OCI-LY7 (cell line): ENCODE measurements around the gene FOXP1. TPM values are rescaled to one million over a fixed set of nuclear protein-coding genes. Genes with fewer than 3 reads are reported as not detected.

ENCODE experiments used
- BruUV-seq: library from RNA; stranded (reverse); fragments of 400-500 nt; replicated peaks from 2 replicates; lab custom pipeline; 2021; lab: Mats Ljungman, UMichigan
- CTCF ChIA-PET: fragments of 300-600 bp; sonication (Branson Sonifier 250); formaldehyde crosslinking; loops from one replicate; lab custom pipeline; 2022; ENCODE audit warnings: antibody characterized with exemption; ENCODE audit not compliant: unreplicated experiment; lab: Charles Lee
- POLR2A ChIA-PET: fragments of 300-600 bp; sonication (Branson Sonifier 250); formaldehyde crosslinking; loops from one replicate; lab custom pipeline; 2022; ENCODE audit warnings: antibody characterized with exemption; lab: Charles Lee
- DNase-seq: peaks from one replicate; pipeline ENCODE4 v3.0.0-alpha.2; 2015; ENCODE audit warnings: low spot score
- H2AFZ ChIP-seq: fragments of 200-600 bp; sonication (generic), shearing (Covaris generic); 2 replicates; pipeline ENCODE4 v1.6.1; 2014; ENCODE audit warnings: mild to moderate bottlenecking, antibody characterized with exemption, low read length, moderate library complexity
- H3K27ac ChIP-seq: fragments of 200-600 bp; sonication (generic); 2 replicates; pipeline ENCODE4 v1.5.1; 2014; ENCODE audit warnings: mixed run types, low read depth, mild to moderate bottlenecking, moderate library complexity, low read length, inconsistent platforms; ENCODE audit not compliant: poor library complexity, severe bottlenecking
- H3K36me3 ChIP-seq: fragments of 200-600 bp; sonication (generic); 2 replicates; pipeline ENCODE4 v1.6.1; 2014; ENCODE audit warnings: mild to moderate bottlenecking, antibody characterized with exemption, low read length, moderate library complexity, mixed read lengths; ENCODE audit not compliant: insufficient read depth
- H3K4me1 ChIP-seq: fragments of 200-600 bp; sonication (generic); 2 replicates; pipeline ENCODE4 v1.5.1; 2014; ENCODE audit warnings: mild to moderate bottlenecking, low read length; ENCODE audit not compliant: insufficient read depth, poor library complexity, severe bottlenecking
- H3K4me2 ChIP-seq: fragments of 200-600 bp; sonication (generic); 2 replicates; pipeline ENCODE4 v1.6.1; 2014; ENCODE audit warnings: mild to moderate bottlenecking, low read length
- H3K4me3 ChIP-seq: fragments of 200-600 bp; sonication (generic); 2 replicates; pipeline ENCODE4 v1.5.1; 2014; ENCODE audit warnings: mild to moderate bottlenecking, low read depth, low read length; ENCODE audit not compliant: poor library complexity, severe bottlenecking
- H3K79me2 ChIP-seq: fragments of 200-600 bp; sonication (generic); 2 replicates; pipeline ENCODE4 v1.6.1; 2016; ENCODE audit warnings: low read depth, mild to moderate bottlenecking, low read length, moderate library complexity, mixed read lengths; ENCODE audit not compliant: insufficient read depth
- H3K9me2 ChIP-seq: fragments of 200-600 bp; sonication (generic); 2 replicates; pipeline ENCODE4 v1.6.1; 2016; ENCODE audit warnings: mild to moderate bottlenecking, low read length, mixed read lengths; ENCODE audit not compliant: insufficient read depth
- H3K9me3 ChIP-seq: fragments of 200-600 bp; sonication (generic); 2 replicates; pipeline ENCODE4 v1.6.1; 2014; ENCODE audit warnings: mild to moderate bottlenecking, mixed run types, low read length, mixed read lengths
- H4K20me1 ChIP-seq: fragments of 200-600 bp; sonication (generic); 2 replicates; pipeline ENCODE4 v1.6.1; 2014; ENCODE audit warnings: mild to moderate bottlenecking, antibody characterized with exemption, low read length, moderate library complexity, mixed read lengths; ENCODE audit not compliant: insufficient read depth
- EZH2phosphoT487 ChIP-seq: fragments of 200-600 bp; sonication (generic); IDR thresholded peaks from 2 replicates; pipeline ENCODE4 v1.6.1; 2018; ENCODE audit warnings: low read depth, borderline replicate concordance, mild to moderate bottlenecking, mixed run types, antibody characterized with exemption, low read length, moderate library complexity, mixed read lengths
- intact Hi-C: fragments of 100-400 bp; cut with micrococcal nuclease; formaldehyde crosslinking; loops from one replicate; pipeline ENCODE4 v1.10.0; 2022; ENCODE audit not compliant: unreplicated experiment
- total RNA-seq, 2 experiments: library from RNA; depleted of rRNA in 1 of 2; stranded (reverse); fragments of >200 nt in 1 of 2; shearing (Covaris generic) in 1 of 2; gene quantifications; 2 replicates each; pipeline ENCODE4 v1.2.3, GENCODE V29; 2014 to 2022
- TF ChIP-seq, protein P1 (sequence below): fragments of 200-600 bp; sonication (generic); conservative IDR thresholded peaks from 2 replicates; pipeline ENCODE4 v1.5.1; 2014; ENCODE audit warnings: mild to moderate bottlenecking, antibody characterized with exemption, low read length, moderate library complexity, mixed read lengths

The FOXP1 gene
- total RNA-seq, 2 experiments from 2014 or later = 87.3 to 151 TPM

GRCh38 chr3:71262364-71263265, 320.9 kb downstream of the FOXP1 start:
- no peaks in the 10 kb centered on the region for H3K79me2 ChIP-seq
- ChIA-PET CTCF (no interaction called here), POLR2A (interaction anchor here (0.6 to 0.7 kb wide), 3 partner anchors 66 to 312 kb away, joined by 3 to 4 read pairs (median 3); no protein-coding TSS in a partner anchor)
- H3K4me1 ChIP-seq = peaks cover 13% of the 10 kb centered on the region
- no peaks in the 10 kb centered on the region for H3K9me2 ChIP-seq
- no peaks in the 10 kb centered on the region for H3K9me3 ChIP-seq
- TF ChIP-seq, protein P1, sequence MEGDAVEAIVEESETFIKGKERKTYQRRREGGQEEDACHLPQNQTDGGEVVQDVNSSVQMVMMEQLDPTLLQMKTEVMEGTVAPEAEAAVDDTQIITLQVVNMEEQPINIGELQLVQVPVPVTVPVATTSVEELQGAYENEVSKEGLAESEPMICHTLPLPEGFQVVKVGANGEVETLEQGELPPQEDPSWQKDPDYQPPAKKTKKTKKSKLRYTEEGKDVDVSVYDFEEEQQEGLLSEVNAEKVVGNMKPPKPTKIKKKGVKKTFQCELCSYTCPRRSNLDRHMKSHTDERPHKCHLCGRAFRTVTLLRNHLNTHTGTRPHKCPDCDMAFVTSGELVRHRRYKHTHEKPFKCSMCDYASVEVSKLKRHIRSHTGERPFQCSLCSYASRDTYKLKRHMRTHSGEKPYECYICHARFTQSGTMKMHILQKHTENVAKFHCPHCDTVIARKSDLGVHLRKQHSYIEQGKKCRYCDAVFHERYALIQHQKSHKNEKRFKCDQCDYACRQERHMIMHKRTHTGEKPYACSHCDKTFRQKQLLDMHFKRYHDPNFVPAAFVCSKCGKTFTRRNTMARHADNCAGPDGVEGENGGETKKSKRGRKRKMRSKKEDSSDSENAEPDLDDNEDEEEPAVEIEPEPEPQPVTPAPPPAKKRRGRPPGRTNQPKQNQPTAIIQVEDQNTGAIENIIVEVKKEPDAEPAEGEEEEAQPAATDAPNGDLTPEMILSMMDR = no peak
- no peak for TF ChIP-seq EZH2phosphoT487
- H3K4me2 ChIP-seq = no peak overlapping the region
- BruUV-seq = no TSS peak
- intact Hi-C loops = no loop called here
- no peak overlapping the region for H2AFZ ChIP-seq
- DNase-seq = no peak
- H3K4me3 ChIP-seq = no peak overlapping the region
- H3K27ac ChIP-seq = no peak overlapping the region
- H4K20me1 ChIP-seq = peaks cover 3% of the 10 kb centered on the region; the same call in 1 of the 2 replicates
- no peaks in the 10 kb centered on the region for H3K36me3 ChIP-seq

DNA sequence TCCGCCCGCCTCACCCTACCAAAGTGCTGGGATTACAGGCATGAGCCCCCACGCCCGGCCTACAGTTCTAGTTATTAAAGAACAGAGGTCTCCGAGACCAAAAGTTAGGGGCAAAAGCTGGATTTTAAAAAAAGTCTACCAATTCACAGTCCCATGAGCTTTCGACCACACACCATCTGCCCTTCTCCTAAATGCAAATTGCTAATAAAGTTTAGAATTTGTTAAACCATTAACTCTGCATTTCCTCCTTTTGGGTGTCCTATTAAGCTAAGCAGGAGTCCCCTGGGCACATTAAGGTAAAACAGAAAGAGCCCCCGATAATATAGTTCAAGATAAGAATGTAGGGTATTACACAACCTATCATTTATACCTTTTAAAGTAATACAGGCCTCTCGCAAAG, 322.7 kb downstream of the FOXP1 start:
- POLR2A ChIA-PET = interaction anchor here (0.7 kb wide), 1 partner anchor 132 kb away, joined by 3 read pairs; no protein-coding TSS in a partner anchor
- no peaks in the 10 kb centered on the region for H3K9me2 ChIP-seq
- no peak for DNase-seq
- no peaks in the 10 kb centered on the region for H3K36me3 ChIP-seq
- H4K20me1 ChIP-seq = peaks cover 3% of the 10 kb centered on the region; the same call in 1 of the 2 replicates
- H3K9me3 ChIP-seq = no peaks in the 10 kb centered on the region
- H3K4me1 ChIP-seq = peaks cover under 1% of the 10 kb centered on the region
- intact Hi-C loops = no loop called here
- H3K4me3 ChIP-seq = no peak overlapping the region
- H3K79me2 ChIP-seq = no peaks in the 10 kb centered on the region
- H3K27ac ChIP-seq = no peak overlapping the region
- CTCF ChIA-PET = no interaction called here
- TF ChIP-seq, protein P1 = no peak
- no TSS peak for BruUV-seq
- no peak overlapping the region for H3K4me2 ChIP-seq
- no peak overlapping the region for H2AFZ ChIP-seq

DNA sequence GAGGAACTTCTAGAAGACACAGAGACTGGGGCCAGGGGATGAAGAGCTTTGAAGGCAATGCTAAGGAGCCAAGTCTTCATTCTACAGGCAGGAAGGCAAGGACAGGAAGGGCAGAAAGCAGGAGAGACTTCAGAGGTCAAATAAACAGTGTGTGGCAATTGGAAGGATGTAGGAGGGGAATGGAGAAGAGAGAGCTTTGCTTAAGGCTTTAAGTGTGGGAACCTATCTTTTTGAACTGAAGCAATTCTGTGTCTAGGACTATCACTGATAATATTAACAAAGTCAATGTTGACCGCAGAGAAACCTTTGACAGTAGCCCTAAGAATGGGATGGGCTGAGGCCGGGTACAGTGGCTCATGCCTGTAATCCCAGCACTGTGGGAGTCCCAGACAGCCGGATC, 325.0 kb downstream of the FOXP1 start:
- Histone ChIP-seq H2AFZ (no peak overlapping the region), H3K79me2 (no peaks in the 10 kb centered on the region), H3K4me1 (no peaks in the 10 kb centered on the region), H3K4me2 (no peak overlapping the region), H3K4me3 (no peak overlapping the region), H3K27ac (no peak overlapping the region), H3K9me3 (no peaks in the 10 kb centered on the region), H4K20me1 (peaks cover 3% of the 10 kb centered on the region; the same call in 1 of the 2 replicates), H3K36me3 (no peaks in the 10 kb centered on the region), H3K9me2 (no peaks in the 10 kb centered on the region)
- CTCF ChIA-PET = no interaction called here
- BruUV-seq = no TSS peak
- no peak for TF ChIP-seq EZH2phosphoT487
- TF ChIP-seq, protein P1 = no peak
- no peak for DNase-seq
- intact Hi-C loops = no loop called here
- POLR2A ChIA-PET = interaction anchor here (1.0 kb wide), 1 partner anchor 10 kb away, joined by 3 read pairs; no protein-coding TSS in a partner anchor
